HCT116 (cell line): ENCODE results near the gene ZFR. TPM values are rescaled to one million over a fixed set of nuclear protein-coding genes. Genes with fewer than 3 reads are reported as not detected.

ENCODE experiments used
- ATAC-seq: fragments of 200-7000 bp; cut with Tn5 transposase; 2 replicates; pipeline ENCODE4 v1.9.1; 2020; ENCODE audit warnings: mild to moderate bottlenecking, moderate library complexity
- BruUV-seq: library from RNA; stranded (reverse); fragments of 400-500 nt; replicated peaks from 2 replicates; lab custom pipeline; 2021; lab: Mats Ljungman, UMichigan
- CTCF ChIA-PET: fragments of 300-600 bp; sonication (Branson Sonifier 250); formaldehyde crosslinking; loops from one replicate; lab custom pipeline; 2021; ENCODE audit warnings: antibody characterized with exemption; lab: Charles Lee
- POLR2A ChIA-PET: fragments of 300-600, 350-600 bp; sonication (Branson Sonifier 250); formaldehyde crosslinking; loops from one replicate; lab custom pipeline; 2021; ENCODE audit warnings: antibody characterized with exemption; lab: Charles Lee
- RAD21 ChIA-PET, 2 experiments: fragments of 300-600 bp; sonication (Branson Sonifier 250); formaldehyde crosslinking; loops; one replicate each; lab custom pipeline; 2023; ENCODE audit warnings: low total read pairs in 2 of 2; ENCODE audit not compliant: uncharacterized antibody in 2 of 2, unreplicated experiment in 2 of 2, low non-redundant PET in 1 of 2; lab: Charles Lee
- DNase-seq: peaks from one replicate; pipeline ENCODE4 v3.0.0-alpha.2; 2010; ENCODE audit warnings: low read depth, low spot score
- H2AFZ ChIP-seq: fragments of 200-600 bp; shearing (Covaris generic), sonication (generic); 2 replicates; pipeline ENCODE4 v1.6.1; 2017; ENCODE audit warnings: low read depth, mixed run types, mixed read lengths, antibody characterized with exemption, low read length; ENCODE audit not compliant: poor library complexity, severe bottlenecking
- H3K27ac ChIP-seq: 2 replicates; pipeline ENCODE4 v1.5.1; 2012; ENCODE audit warnings: low read depth, low read length
- H3K27me3 ChIP-seq: fragments of 200-600 bp; sonication (generic); 2 replicates; pipeline ENCODE4 v1.6.1; 2016; ENCODE audit warnings: mixed run types, low read length, mixed read lengths; ENCODE audit not compliant: insufficient read depth
- H3K36me3 ChIP-seq, 2 experiments: fragments of 200-500 bp in 1 of 2; fragments of 200-600 bp in 1 of 2; sonication (Bioruptor generic) in 1 of 2; sonication (generic) in 1 of 2; 2 replicates each; pipeline versions ENCODE4 v1.5.1 to v1.6.1; 2014 to 2016; ENCODE audit warnings: low read length in 2 of 2, inconsistent platforms in 1 of 2, mixed read lengths in 1 of 2, mixed run types in 1 of 2; ENCODE audit not compliant: insufficient read depth in 2 of 2, control insufficient read depth in 1 of 2
- H3K4me1 ChIP-seq, 2 experiments: fragments of 200-600 bp in 1 of 2; sonication (generic) in 1 of 2; 2 replicates each; pipeline versions ENCODE4 v1.5.1 to v1.6.1; 2012 to 2017; ENCODE audit warnings: low read length in 2 of 2, inconsistent platforms in 1 of 2, mild to moderate bottlenecking in 1 of 2, mixed read lengths in 1 of 2, mixed run types in 1 of 2, moderate library complexity in 1 of 2; ENCODE audit not compliant: insufficient read depth in 2 of 2, control insufficient read depth in 1 of 2
- H3K4me2 ChIP-seq: fragments of 200-600 bp; sonication (generic); 2 replicates; pipeline ENCODE4 v1.6.1; 2017; ENCODE audit warnings: mixed run types, low read length, mixed read lengths
- H3K4me3 ChIP-seq, 2 experiments: fragments of 200-600 bp in 1 of 2; sonication (generic) in 1 of 2; replicated peaks in 1 of 2; 2 replicates each; pipeline ENCODE4 v1.5.1; 2011 to 2016; ENCODE audit warnings: low read length in 2 of 2, control low read depth in 1 of 2, low read depth in 1 of 2, mild to moderate bottlenecking in 1 of 2, mixed read lengths in 1 of 2, mixed run types in 1 of 2
- H3K79me2 ChIP-seq: fragments of 200-600 bp; sonication (generic); 2 replicates; pipeline ENCODE4 v1.6.1; 2017; ENCODE audit warnings: mild to moderate bottlenecking, mixed run types, low read length, moderate library complexity, mixed read lengths; ENCODE audit not compliant: insufficient read depth
- H3K9ac ChIP-seq: fragments of 200-600 bp; sonication (generic); 2 replicates; pipeline ENCODE4 v1.6.1; 2016; ENCODE audit warnings: low read length, mixed read lengths
- H3K9me2 ChIP-seq: fragments of 200-600 bp; sonication (generic), shearing (Covaris generic); 2 replicates; pipeline ENCODE4 v1.6.1; 2017; ENCODE audit warnings: mixed run types, mild to moderate bottlenecking, moderate library complexity; ENCODE audit not compliant: insufficient read depth
- H3K9me3 ChIP-seq, 2 experiments: fragments of 200-500 bp in 1 of 2; fragments of 200-600 bp in 1 of 2; sonication (Bioruptor generic) in 1 of 2; sonication (generic) in 1 of 2; 2 replicates each; pipeline ENCODE4 v1.6.1; 2014 to 2017; ENCODE audit warnings: low read length in 2 of 2, mixed read lengths in 2 of 2, inconsistent platforms in 1 of 2, low read depth in 1 of 2, mild to moderate bottlenecking in 1 of 2, mixed run types in 1 of 2, moderate library complexity in 1 of 2; ENCODE audit not compliant: control insufficient read depth in 1 of 2, insufficient read depth in 1 of 2
- H4K20me1 ChIP-seq: fragments of 200-600 bp; sonication (generic), shearing (Covaris generic); 2 replicates; pipeline ENCODE4 v1.6.1; 2017; ENCODE audit warnings: mixed run types, mild to moderate bottlenecking, moderate library complexity; ENCODE audit not compliant: insufficient read depth
- CBX3 ChIP-seq: IDR thresholded peaks from 2 replicates; pipeline ENCODE4 v1.6.1; 2012; ENCODE audit warnings: low read depth
- EZH2 ChIP-seq: fragments of 200-600 bp; sonication (generic); IDR thresholded peaks from 2 replicates; pipeline ENCODE4 v1.6.1; 2017; ENCODE audit warnings: antibody characterized with exemption, mixed run types
- REST ChIP-seq: IDR thresholded peaks from 2 replicates; pipeline ENCODE4 v1.6.1; 2012; ENCODE audit warnings: low read depth
- SRF ChIP-seq: IDR thresholded peaks from 2 replicates; pipeline ENCODE4 v1.6.1; 2012; ENCODE audit warnings: low read depth
- TCF7L2 ChIP-seq: IDR thresholded peaks from 2 replicates; pipeline ENCODE4 v1.7.0; 2011; ENCODE audit warnings: borderline replicate concordance, inconsistent platforms; ENCODE audit not compliant: insufficient read depth, insufficient read length; ENCODE audit errors: extremely low read depth
- ZFX ChIP-seq: fragments of 450-650 bp; IDR thresholded peaks from 2 replicates; pipeline ENCODE4 v1.6.1; 2017
- ZNF274 ChIP-seq: fragments of 200-500 bp; sonication (Bioruptor generic); IDR thresholded peaks from 2 replicates; pipeline ENCODE4 v1.6.1; 2014; ENCODE audit warnings: mild to moderate bottlenecking, low read depth, low read length, inconsistent platforms
- intact Hi-C: fragments of 100-400 bp; cut with micrococcal nuclease; formaldehyde crosslinking; loops from 2 replicates; pipeline ENCODE4 v1.10.0; 2022
- total RNA-seq: library from RNA; stranded (reverse); gene quantifications from one replicate; pipeline ENCODE4 v1.2.1, GENCODE V29; 2021; ENCODE audit not compliant: unreplicated experiment

Gene ZFR
- total RNA-seq, 1 experiment from 2014 or later: 65.7 TPM

DNA sequence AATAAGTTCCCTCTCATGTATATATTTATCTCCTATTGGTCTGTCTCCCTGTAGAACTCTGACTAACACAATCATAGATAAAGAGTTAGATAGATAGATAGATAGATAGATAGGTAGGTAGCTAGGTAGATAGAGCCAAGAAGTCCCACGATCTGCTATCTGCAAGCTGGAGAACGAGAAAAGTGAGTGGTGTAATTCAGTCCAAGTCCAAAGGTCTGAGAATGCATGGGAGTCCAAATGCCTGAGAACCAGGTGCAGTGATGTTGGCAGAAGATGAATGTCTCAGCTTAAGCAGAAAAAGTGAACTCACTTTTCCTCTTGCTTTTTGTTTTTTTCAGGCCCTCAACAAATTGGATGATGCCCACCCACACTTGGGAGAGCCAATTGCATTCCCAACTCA is 37.7 kb upstream of the ZFR start:
- Histone ChIP-seq H3K27ac (no peak overlapping the region), H3K4me2 (no peak overlapping the region), H2AFZ (no peak overlapping the region), H3K4me1 (no peaks in the 10 kb centered on the region), H3K36me3 (no peaks in the 10 kb centered on the region), H3K27me3 (no peaks in the 10 kb centered on the region), H3K9me2 (no peaks in the 10 kb centered on the region), H4K20me1 (no peaks in the 10 kb centered on the region), H3K9me3 (no peaks in the 10 kb centered on the region), H3K79me2 (no peaks in the 10 kb centered on the region), H3K9ac (no peak overlapping the region), H3K4me3 (no peak overlapping the region)
- DNase-seq: no peak
- ChIA-PET POLR2A (no interaction called here), RAD21 (no interaction called here), CTCF (interaction anchor here (1.2 kb wide), 1 partner anchor 108 kb away, joined by 3 read pairs; no protein-coding TSS in a partner anchor)
- TF ChIP-seq REST: no peak
- no peak for TF ChIP-seq CBX3
- TF ChIP-seq ZNF274: no peak
- no peak for TF ChIP-seq TCF7L2
- TF ChIP-seq ZFX: no peak
- no peak for TF ChIP-seq SRF
- TF ChIP-seq EZH2: no peak
- ATAC-seq: no peak
- no TSS peak for BruUV-seq
- intact Hi-C loops: loop anchor here (10.0 kb wide), 1 partner anchor 943 kb away; no protein-coding TSS in a partner anchor
